B cell (primary cell): Measurements from ENCODE around the gene DACH1. TPM values are rescaled to one million over a fixed set of nuclear protein-coding genes. Genes with fewer than 3 reads are reported as not detected.

ENCODE experiments used
- ATAC-seq: fragments of 200-7000 bp; cut with Tn5 transposase; one replicate; pipeline ENCODE4 v1.10.0; 2021; ENCODE audit warnings: low read depth, mild to moderate bottlenecking, moderate number of reproducible peaks, moderate library complexity
- CTCF ChIA-PET: fragments of 350-600 bp; sonication (Branson Sonifier 250); formaldehyde crosslinking; loops from one replicate; lab custom pipeline; 2021; ENCODE audit warnings: antibody characterized with exemption, inconsistent platforms; lab: Charles Lee
- POLR2A ChIA-PET: fragments of 350-600 bp; sonication (Branson Sonifier 250); formaldehyde crosslinking; loops from one replicate; lab custom pipeline; 2021; ENCODE audit warnings: antibody characterized with exemption; lab: Charles Lee
- DNase-seq: peaks from one replicate; pipeline ENCODE4 v3.0.0; 2013
- H2AFZ ChIP-seq: 2 replicates; pipeline ENCODE4 v1.6.1; 2012; ENCODE audit warnings: mild to moderate bottlenecking, low read depth, low read length; ENCODE audit not compliant: insufficient read depth, poor library complexity, severe bottlenecking
- H3K27ac ChIP-seq, 2 donors: 1 replicate in 1 of 2; 2 replicates in 1 of 2; pipeline ENCODE4 v1.5.1; 2012 to 2013; ENCODE audit warnings: low read length in 2 of 2, mild to moderate bottlenecking in 2 of 2, moderate library complexity in 1 of 2
- H3K27me3 ChIP-seq, 4 experiments: fragments of 200-600 bp in 1 of 4; sonication (generic) in 1 of 4; replicated peaks in 1 of 4; 1 replicate in 2 of 4; 2 replicates in 2 of 4; pipeline versions ENCODE4 v1.6.1 to v1.7.0; 2013 to 2016; ENCODE audit warnings: low read length in 3 of 4, mild to moderate bottlenecking in 2 of 4, mixed read lengths in 1 of 4, moderate library complexity in 1 of 4; ENCODE audit not compliant: insufficient read depth in 4 of 4, control insufficient read depth in 3 of 4; ENCODE audit errors: control extremely low read depth in 1 of 4
- H3K36me3 ChIP-seq, 2 experiments: replicated peaks in 1 of 2; 1 replicate in 1 of 2; 2 replicates in 1 of 2; pipeline versions ENCODE4 v1.6.1 to v1.7.1; 2013; ENCODE audit warnings: low read length in 1 of 2; ENCODE audit not compliant: insufficient read depth in 2 of 2, control insufficient read depth in 1 of 2; ENCODE audit errors: control extremely low read depth in 1 of 2, extremely low read depth in 1 of 2
- H3K4me1 ChIP-seq, 2 donors: fragments of 200-600 bp in 1 of 2; sonication (generic) in 1 of 2; 1 replicate in 1 of 2; 2 replicates in 1 of 2; pipeline versions ENCODE4 v1.5.1 to v1.6.1; 2013 to 2017; ENCODE audit warnings: low read length in 2 of 2; ENCODE audit not compliant: control insufficient read depth in 2 of 2, insufficient read depth in 2 of 2
- H3K4me2 ChIP-seq: replicated peaks from 2 replicates; pipeline ENCODE3; 2012; ENCODE audit warnings: mild to moderate bottlenecking, low read depth, low read length; ENCODE audit not compliant: poor library complexity, severe bottlenecking
- H3K4me3 ChIP-seq, 5 experiments: fragments of 200-600 bp in 1 of 5; sonication (generic) in 1 of 5; 1 replicate in 3 of 5; 2 replicates in 2 of 5; pipeline versions ENCODE4 v1.5.1 to v1.7.0; 2011 to 2016; ENCODE audit warnings: low read length in 4 of 5, mild to moderate bottlenecking in 4 of 5, low read depth in 2 of 5, control low read depth in 1 of 5, moderate library complexity in 1 of 5; ENCODE audit not compliant: insufficient read depth in 1 of 5; ENCODE audit errors: control extremely low read depth in 1 of 5, extremely low read depth in 1 of 5
- H3K79me2 ChIP-seq: fragments of 200-600 bp; sonication (generic); one replicate; pipeline ENCODE4 v1.6.0; 2016; ENCODE audit warnings: low read length; ENCODE audit not compliant: control insufficient read depth, insufficient read depth
- H3K9ac ChIP-seq: fragments of 200-600 bp; sonication (generic); 2 replicates; pipeline ENCODE4 v1.6.1; 2017; ENCODE audit warnings: mild to moderate bottlenecking, low read length, moderate library complexity
- H3K9me3 ChIP-seq, 3 donors: one replicate each; pipeline versions ENCODE4 v1.6.1 to v1.7.1; 2013; ENCODE audit warnings: low read length in 2 of 3; ENCODE audit not compliant: control insufficient read depth in 2 of 3, insufficient read depth in 1 of 3; ENCODE audit errors: control extremely low read depth in 1 of 3
- H4K20me1 ChIP-seq: 2 replicates; pipeline ENCODE4 v1.6.0; 2012; ENCODE audit warnings: mild to moderate bottlenecking, low read length; ENCODE audit not compliant: insufficient read depth, control insufficient read depth, poor library complexity, severe bottlenecking
- H3K27ac Mint-ChIP-seq: one replicate; pipeline ENCODE4 v1.8.0; 2021; ENCODE audit warnings: mixed read lengths
- H3K27me3 Mint-ChIP-seq: one replicate; pipeline ENCODE4 v1.8.0; 2021; ENCODE audit warnings: mixed read lengths
- H3K4me1 Mint-ChIP-seq: one replicate; pipeline ENCODE4 v1.8.0; 2021; ENCODE audit warnings: mixed read lengths
- H3K4me3 Mint-ChIP-seq: one replicate; pipeline ENCODE4 v1.8.0; 2021; ENCODE audit warnings: mixed read lengths
- H3K9me3 Mint-ChIP-seq: one replicate; pipeline ENCODE4 v1.8.0; 2022; ENCODE audit warnings: mixed read lengths; ENCODE audit not compliant: insufficient read depth
- CTCF ChIP-seq: fragments of 200-600 bp; IDR thresholded peaks from one replicate; pipeline ENCODE4 v1.8.0; 2022; ENCODE audit warnings: antibody characterized with exemption, mild to moderate bottlenecking
- EZH2 ChIP-seq: IDR thresholded peaks from 2 replicates; pipeline ENCODE4 v1.6.1; 2012; ENCODE audit warnings: borderline replicate concordance, low read depth, mild to moderate bottlenecking, moderate library complexity, low read length; ENCODE audit not compliant: insufficient read depth, poor library complexity, severe bottlenecking
- WGBS: methylation state at CpG from one replicate; pipeline ENCODE4 v1.1.5; 2013; ENCODE audit warnings: missing lambda C conversion rate; ENCODE audit not compliant: insufficient coverage; 5-methylcytosine and 5-hydroxymethylcytosine counted together
- intact Hi-C: fragments of 100-400 bp; cut with micrococcal nuclease; formaldehyde crosslinking; loops from one replicate; pipeline ENCODE4 v1.10.0; 2022
- polyA plus RNA-seq: library from polyadenylated mRNA; depleted of rRNA; stranded (reverse); fragments of >200 nt; gene quantifications from 2 replicates; pipeline ENCODE4 v1.2.3, GENCODE V29; 2012
- total RNA-seq, 2 donors: library from RNA; stranded (reverse); fragments of 120-200 nt in 1 of 2; gene quantifications; 1 replicate in 1 of 2; 2 replicates in 1 of 2; pipeline versions ENCODE4 v1.2.3 to v1.2.4, GENCODE V29; 2013 to 2022

The DACH1 gene
- total and polyA plus RNA-seq, 2 donors (not counting 1 experiment from before 2014, with no cell fraction given), result not detected

- intact Hi-C loops, result no loop called here
- no peak overlapping the region for H3K4me3 Mint-ChIP-seq
- no peaks in the 10 kb centered on the region for H3K27me3 ChIP-seq
- CTCF ChIA-PET, result no interaction called here
- H3K9ac ChIP-seq, result no peak overlapping the region
- ATAC-seq, result no peak
- H4K20me1 ChIP-seq, result no peaks in the 10 kb centered on the region
- no peak overlapping the region for H2AFZ ChIP-seq
- no peaks in the 10 kb centered on the region for H3K36me3 ChIP-seq
- no peaks in the 10 kb centered on the region for H3K9me3 ChIP-seq
- H3K4me1 ChIP-seq, result no peaks in the 10 kb centered on the region
- no peaks in the 10 kb centered on the region for H3K9me3 Mint-ChIP-seq
- H3K27ac ChIP-seq, result no peak overlapping the region
- WGBS, result 100% methylated on average over 1 of the region's 2 CpGs
- H3K4me1 Mint-ChIP-seq, result peaks cover 2% of the 10 kb centered on the region
- no peak overlapping the region for H3K4me3 ChIP-seq
- no peak for TF ChIP-seq EZH2
- TF ChIP-seq CTCF, result no peak
- H3K79me2 ChIP-seq, result no peaks in the 10 kb centered on the region
- no peaks in the 10 kb centered on the region for H3K27me3 Mint-ChIP-seq
- POLR2A ChIA-PET, result no interaction called here
- H3K27ac Mint-ChIP-seq, result no peak overlapping the region
- DNase-seq, result no peak
- H3K4me2 ChIP-seq, result no peak overlapping the region
These were observed 261.3 kb downstream of the DACH1 start for GRCh38 chr13:71605744-71606143.

GRCh38 chr13:71603255-71603654 is 263.7 kb downstream of the DACH1 start:
- ATAC-seq (no peak), DNase-seq (no peak)
- no peaks in the 10 kb centered on the region for H3K36me3 ChIP-seq
- H3K27me3 ChIP-seq, result no peaks in the 10 kb centered on the region
- no CpG with 5 or more reads among the region's 2 CpGs for WGBS
- H3K27ac ChIP-seq, result no peak overlapping the region
- Mint-ChIP-seq H3K4me3 (no peak overlapping the region), H3K27ac (no peak overlapping the region), H3K9me3 (no peaks in the 10 kb centered on the region), H3K27me3 (no peaks in the 10 kb centered on the region), H3K4me1 (no peaks in the 10 kb centered on the region)
- no peak overlapping the region for H2AFZ ChIP-seq
- H3K4me2 ChIP-seq, result no peak overlapping the region
- no peak overlapping the region for H3K9ac ChIP-seq
- no peaks in the 10 kb centered on the region for H3K4me1 ChIP-seq
- POLR2A ChIA-PET, result no interaction called here
- H3K9me3 ChIP-seq, result no peaks in the 10 kb centered on the region
- no peak overlapping the region for H3K4me3 ChIP-seq
- CTCF ChIA-PET, result no interaction called here
- no peaks in the 10 kb centered on the region for H4K20me1 ChIP-seq
- TF ChIP-seq CTCF (no peak), EZH2 (no peak)
- intact Hi-C loops, result no loop called here
- H3K79me2 ChIP-seq, result no peaks in the 10 kb centered on the region
